NB4 (cell line): ENCODE data around the gene SYCP2.
"Not testable (repeated sequence)": the region's sequence is repeated elsewhere in the genome, so short reads cannot be mapped to it uniquely, and the experiment has no call there.

Source experiments
- MYC ChIP-seq: IDR thresholded peaks from 2 replicates; pipeline ENCODE4 v1.6.1; 2011; ENCODE audit warnings: low read depth, low read length
- POLR2A ChIP-seq: IDR thresholded peaks from 2 replicates; pipeline ENCODE4 v1.6.1; 2011; ENCODE audit warnings: mild to moderate bottlenecking; ENCODE audit not compliant: insufficient read length; ENCODE audit errors: extremely low read depth
- TF ChIP-seq, protein P1 (sequence below): IDR thresholded peaks from one replicate; pipeline ENCODE4 v1.5.1; 2012; ENCODE audit warnings: low read depth, low read length
- TF ChIP-seq, protein P2 (sequence below): IDR thresholded peaks from 2 replicates; pipeline ENCODE4 v1.6.1; 2011; ENCODE audit warnings: low read depth, low read length

DNA sequence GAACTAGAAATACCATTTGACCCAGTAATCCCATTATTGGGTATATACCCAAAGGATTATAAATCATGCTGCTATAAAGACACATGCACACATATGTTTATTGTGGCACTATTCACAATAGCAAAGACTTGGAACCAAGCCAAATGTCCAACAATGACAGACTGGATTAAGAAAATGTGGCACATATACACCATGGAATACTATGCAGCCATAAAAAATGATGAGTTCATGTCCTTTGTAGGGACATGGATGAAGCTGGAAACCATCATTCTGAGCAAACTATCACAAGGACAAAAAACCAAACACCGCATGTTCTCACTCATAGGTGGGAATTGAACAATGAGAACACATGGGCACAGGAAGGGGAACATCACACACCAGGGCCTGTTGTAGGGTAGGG lies 76.9 kb downstream of the SYCP2 start:
- TF ChIP-seq, protein P1, sequence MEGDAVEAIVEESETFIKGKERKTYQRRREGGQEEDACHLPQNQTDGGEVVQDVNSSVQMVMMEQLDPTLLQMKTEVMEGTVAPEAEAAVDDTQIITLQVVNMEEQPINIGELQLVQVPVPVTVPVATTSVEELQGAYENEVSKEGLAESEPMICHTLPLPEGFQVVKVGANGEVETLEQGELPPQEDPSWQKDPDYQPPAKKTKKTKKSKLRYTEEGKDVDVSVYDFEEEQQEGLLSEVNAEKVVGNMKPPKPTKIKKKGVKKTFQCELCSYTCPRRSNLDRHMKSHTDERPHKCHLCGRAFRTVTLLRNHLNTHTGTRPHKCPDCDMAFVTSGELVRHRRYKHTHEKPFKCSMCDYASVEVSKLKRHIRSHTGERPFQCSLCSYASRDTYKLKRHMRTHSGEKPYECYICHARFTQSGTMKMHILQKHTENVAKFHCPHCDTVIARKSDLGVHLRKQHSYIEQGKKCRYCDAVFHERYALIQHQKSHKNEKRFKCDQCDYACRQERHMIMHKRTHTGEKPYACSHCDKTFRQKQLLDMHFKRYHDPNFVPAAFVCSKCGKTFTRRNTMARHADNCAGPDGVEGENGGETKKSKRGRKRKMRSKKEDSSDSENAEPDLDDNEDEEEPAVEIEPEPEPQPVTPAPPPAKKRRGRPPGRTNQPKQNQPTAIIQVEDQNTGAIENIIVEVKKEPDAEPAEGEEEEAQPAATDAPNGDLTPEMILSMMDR = not testable (repeated sequence)
- TF ChIP-seq, protein P2, sequence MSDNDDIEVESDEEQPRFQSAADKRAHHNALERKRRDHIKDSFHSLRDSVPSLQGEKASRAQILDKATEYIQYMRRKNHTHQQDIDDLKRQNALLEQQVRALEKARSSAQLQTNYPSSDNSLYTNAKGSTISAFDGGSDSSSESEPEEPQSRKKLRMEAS = not testable (repeated sequence)
- TF ChIP-seq POLR2A, MYC: not testable (repeated sequence)
